ENCODE measurements around the gene UGGT2. TPM values are rescaled to one million over a fixed set of nuclear protein-coding genes. Genes with fewer than 3 reads are reported as not detected.
A peak's percentile ranks its signal among the peaks of the same experiment; 100 is the strongest.

The UGGT2 gene
- total and polyA plus RNA-seq, 2 of the 13 experiments (the other 11 are each of a cell fraction or from before 2014, with no cell fraction given), result 13.2 to 27.1 TPM

DNA sequence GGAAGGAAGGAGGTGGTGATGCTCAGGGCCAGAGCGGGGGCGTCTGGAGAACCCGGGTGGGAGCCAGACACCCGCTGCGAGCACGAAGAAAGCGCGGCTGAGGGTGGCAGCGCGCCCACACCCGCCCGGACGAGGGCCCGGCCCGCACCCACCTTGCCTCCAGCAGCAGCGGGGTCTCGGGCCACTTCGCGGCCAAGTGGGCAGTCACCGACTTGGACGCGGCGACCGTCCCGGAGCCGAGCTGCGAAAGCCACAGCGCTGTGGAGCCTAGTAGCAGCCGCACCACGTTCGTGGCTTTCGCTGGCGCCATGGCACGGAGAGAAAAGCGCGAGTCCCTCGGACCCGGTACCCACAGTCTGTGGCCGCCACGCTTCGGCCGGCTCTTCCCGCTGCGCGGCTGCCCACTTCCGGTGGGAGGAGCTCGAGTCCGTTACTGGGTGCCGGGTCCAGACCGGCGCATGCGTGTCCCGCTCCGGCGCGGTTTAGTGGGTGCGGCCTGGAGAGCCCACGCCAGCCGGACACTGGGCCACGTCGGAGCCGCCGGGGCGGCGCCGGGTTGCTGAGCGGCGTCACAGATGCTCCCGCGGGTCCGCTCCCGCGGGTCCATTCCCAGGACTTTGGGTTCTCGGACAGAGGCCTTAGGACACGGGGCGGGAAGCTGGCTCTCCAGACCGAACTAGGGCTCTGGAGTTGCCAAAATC lies at the start of gene UGGT2 (continued):
- TF ChIP-seq RBM39 (IDR thresholded peaks at IDR 0.05; ENCODE audit: low read depth, low read length, poor library complexity, severe bottlenecking) (peak; percentile 38), ZZZ3 (CRISPR knock-in tag; IDR thresholded peaks at IDR 0.05; ENCODE audit: borderline replicate concordance) (no peak; the same call in 1 of the 2 replicates), PAX8 (CRISPR knock-in tag; IDR thresholded peaks at IDR 0.05; ENCODE audit: borderline replicate concordance) (peak; percentile 44; the same call in 1 of the 2 replicates), BORCS8-MEF2B (CRISPR knock-in tag; IDR thresholded peaks at IDR 0.05) (peak; percentile 90), SMAD1 (CRISPR knock-in tag; IDR thresholded peaks at IDR 0.05; ENCODE audit: borderline replicate concordance, low read depth) (peak; percentile 95; the same call in 1 of the 2 replicates), ZSCAN21 (CRISPR knock-in tag; IDR thresholded peaks at IDR 0.05; ENCODE audit: borderline replicate concordance) (peak; percentile 67; the same call in 1 of the 2 replicates), ZNF776 (CRISPR knock-in tag; IDR thresholded peaks at IDR 0.05) (peak; percentile 95), EHMT2 (IDR thresholded peaks at IDR 0.05; ENCODE audit: borderline replicate concordance, low read depth, low read length) (no peak), SP140L (CRISPR knock-in tag; IDR thresholded peaks at IDR 0.05; ENCODE audit: borderline replicate concordance) (0 out of 2 replicates have a peak, but pooled peaks have one; percentile 45), TBX2 (CRISPR knock-in tag; IDR thresholded peaks at IDR 0.05; ENCODE audit: borderline replicate concordance) (peak; percentile 62; the same call in 1 of the 2 replicates), ZNF124 (CRISPR knock-in tag; IDR thresholded peaks at IDR 0.05) (no peak), ZNF292 (CRISPR knock-in tag; IDR thresholded peaks at IDR 0.05; ENCODE audit: borderline replicate concordance, low read depth) (peak; percentile 27; the same call in 1 of the 2 replicates), HOXA9 (CRISPR knock-in tag; IDR thresholded peaks at IDR 0.05; ENCODE audit: borderline replicate concordance) (peak; percentile 22; the same call in 1 of the 2 replicates), CBX5 (CRISPR knock-in tag; IDR thresholded peaks at IDR 0.05; ENCODE audit: borderline replicate concordance) (peak; percentile 44; the same call in 1 of the 2 replicates), ZNF441 (CRISPR knock-in tag; IDR thresholded peaks at IDR 0.05; ENCODE audit: borderline replicate concordance) (no peak), ELF1 (CRISPR knock-in tag; IDR thresholded peaks at IDR 0.05) (peak; percentile 92), BCL6 (CRISPR knock-in tag; IDR thresholded peaks at IDR 0.05) (peak; percentile 35; the same call in 1 of the 2 replicates)
- TF ChIP-seq, protein P1, sequence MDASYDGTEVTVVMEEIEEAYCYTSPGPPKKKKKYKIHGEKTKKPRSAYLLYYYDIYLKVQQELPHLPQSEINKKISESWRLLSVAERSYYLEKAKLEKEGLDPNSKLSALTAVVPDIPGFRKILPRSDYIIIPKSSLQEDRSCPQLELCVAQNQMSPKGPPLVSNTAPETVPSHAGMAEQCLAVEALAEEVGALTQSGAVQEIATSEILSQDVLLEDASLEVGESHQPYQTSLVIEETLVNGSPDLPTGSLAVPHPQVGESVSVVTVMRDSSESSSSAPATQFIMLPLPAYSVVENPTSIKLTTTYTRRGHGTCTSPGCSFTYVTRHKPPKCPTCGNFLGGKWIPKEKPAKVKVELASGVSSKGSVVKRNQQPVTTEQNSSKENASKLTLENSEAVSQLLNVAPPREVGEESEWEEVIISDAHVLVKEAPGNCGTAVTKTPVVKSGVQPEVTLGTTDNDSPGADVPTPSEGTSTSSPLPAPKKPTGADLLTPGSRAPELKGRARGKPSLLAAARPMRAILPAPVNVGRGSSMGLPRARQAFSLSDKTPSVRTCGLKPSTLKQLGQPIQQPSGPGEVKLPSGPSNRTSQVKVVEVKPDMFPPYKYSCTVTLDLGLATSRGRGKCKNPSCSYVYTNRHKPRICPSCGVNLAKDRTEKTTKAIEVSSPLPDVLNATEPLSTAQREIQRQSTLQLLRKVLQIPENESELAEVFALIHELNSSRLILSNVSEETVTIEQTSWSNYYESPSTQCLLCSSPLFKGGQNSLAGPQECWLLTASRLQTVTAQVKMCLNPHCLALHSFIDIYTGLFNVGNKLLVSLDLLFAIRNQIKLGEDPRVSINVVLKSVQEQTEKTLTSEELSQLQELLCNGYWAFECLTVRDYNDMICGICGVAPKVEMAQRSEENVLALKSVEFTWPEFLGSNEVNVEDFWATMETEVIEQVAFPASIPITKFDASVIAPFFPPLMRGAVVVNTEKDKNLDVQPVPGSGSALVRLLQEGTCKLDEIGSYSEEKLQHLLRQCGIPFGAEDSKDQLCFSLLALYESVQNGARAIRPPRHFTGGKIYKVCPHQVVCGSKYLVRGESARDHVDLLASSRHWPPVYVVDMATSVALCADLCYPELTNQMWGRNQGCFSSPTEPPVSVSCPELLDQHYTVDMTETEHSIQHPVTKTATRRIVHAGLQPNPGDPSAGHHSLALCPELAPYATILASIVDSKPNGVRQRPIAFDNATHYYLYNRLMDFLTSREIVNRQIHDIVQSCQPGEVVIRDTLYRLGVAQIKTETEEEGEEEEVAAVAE (CRISPR knock-in tag; IDR thresholded peaks at IDR 0.05; ENCODE audit: borderline replicate concordance), result peak; percentile 54; the same call in 1 of the 2 replicates
- TF ChIP-seq, protein P2, sequence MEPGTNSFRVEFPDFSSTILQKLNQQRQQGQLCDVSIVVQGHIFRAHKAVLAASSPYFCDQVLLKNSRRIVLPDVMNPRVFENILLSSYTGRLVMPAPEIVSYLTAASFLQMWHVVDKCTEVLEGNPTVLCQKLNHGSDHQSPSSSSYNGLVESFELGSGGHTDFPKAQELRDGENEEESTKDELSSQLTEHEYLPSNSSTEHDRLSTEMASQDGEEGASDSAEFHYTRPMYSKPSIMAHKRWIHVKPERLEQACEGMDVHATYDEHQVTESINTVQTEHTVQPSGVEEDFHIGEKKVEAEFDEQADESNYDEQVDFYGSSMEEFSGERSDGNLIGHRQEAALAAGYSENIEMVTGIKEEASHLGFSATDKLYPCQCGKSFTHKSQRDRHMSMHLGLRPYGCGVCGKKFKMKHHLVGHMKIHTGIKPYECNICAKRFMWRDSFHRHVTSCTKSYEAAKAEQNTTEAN (CRISPR knock-in tag; conservative IDR thresholded peaks at IDR 0.05), result no peak
- TF ChIP-seq, protein P3, sequence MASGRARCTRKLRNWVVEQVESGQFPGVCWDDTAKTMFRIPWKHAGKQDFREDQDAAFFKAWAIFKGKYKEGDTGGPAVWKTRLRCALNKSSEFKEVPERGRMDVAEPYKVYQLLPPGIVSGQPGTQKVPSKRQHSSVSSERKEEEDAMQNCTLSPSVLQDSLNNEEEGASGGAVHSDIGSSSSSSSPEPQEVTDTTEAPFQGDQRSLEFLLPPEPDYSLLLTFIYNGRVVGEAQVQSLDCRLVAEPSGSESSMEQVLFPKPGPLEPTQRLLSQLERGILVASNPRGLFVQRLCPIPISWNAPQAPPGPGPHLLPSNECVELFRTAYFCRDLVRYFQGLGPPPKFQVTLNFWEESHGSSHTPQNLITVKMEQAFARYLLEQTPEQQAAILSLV (CRISPR knock-in tag; IDR thresholded peaks at IDR 0.05; ENCODE audit: borderline replicate concordance), result 0 out of 2 replicates have a peak, but pooled peaks have one; percentile 24
- TF ChIP-seq, protein P4, sequence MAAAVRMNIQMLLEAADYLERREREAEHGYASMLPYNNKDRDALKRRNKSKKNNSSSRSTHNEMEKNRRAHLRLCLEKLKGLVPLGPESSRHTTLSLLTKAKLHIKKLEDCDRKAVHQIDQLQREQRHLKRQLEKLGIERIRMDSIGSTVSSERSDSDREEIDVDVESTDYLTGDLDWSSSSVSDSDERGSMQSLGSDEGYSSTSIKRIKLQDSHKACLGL (CRISPR knock-in tag; IDR thresholded peaks at IDR 0.05), result peak; percentile 92
